Motor neuron (in vitro differentiated cells): ENCODE data around the gene PRMT7. TPM values are rescaled to one million over a fixed set of nuclear protein-coding genes. Genes with fewer than 3 reads are reported as not detected.
A peak's percentile ranks its signal among the peaks of the same experiment; 100 is the strongest.

Experiments
- ATAC-seq, 8 experiments: fragments of 200-7000 bp; cut with Tn5 transposase; replicated peaks in 6 of 8; 2 replicates each; pipeline ENCODE4 v1.8.0; 2021; ENCODE audit warnings: mild to moderate bottlenecking in 8 of 8, moderate library complexity in 8 of 8
- H3K27ac ChIP-seq, 2 donors: fragments of 250-450 bp; sonication (Bioruptor Pico); 2 replicates each; pipeline ENCODE4 v1.9.0; 2021; ENCODE audit warnings: antibody characterized with exemption in 2 of 2, mild to moderate bottlenecking in 2 of 2, moderate library complexity in 1 of 2
- H3K4me1 ChIP-seq, 2 donors: fragments of 250-450 bp; sonication (Bioruptor Pico); replicated peaks in 1 of 2; 2 replicates each; pipeline ENCODE4 v1.6.1; 2021; ENCODE audit warnings: antibody characterized with exemption in 2 of 2, mild to moderate bottlenecking in 2 of 2, moderate library complexity in 1 of 2
- H3K4me3 ChIP-seq, 5 donors: fragments of 250-450 bp; sonication (Bioruptor Pico); 2 replicates each; pipeline ENCODE4 v1.9.0; 2021; ENCODE audit warnings: antibody characterized with exemption in 5 of 5, mild to moderate bottlenecking in 5 of 5, moderate library complexity in 4 of 5
- WGBS, 10 experiments: fragments of 450-650 bp; shearing (Covaris generic); methylation state at CpG; one replicate each; pipeline ENCODE4 v1.0.0; 2022; 5-methylcytosine and 5-hydroxymethylcytosine counted together
- in situ Hi-C, 9 experiments: fragments of 400-800 bp; cut with MboI; loops; one replicate each; pipeline ENCODE4 v1.15.0; 2021; ENCODE audit warnings: low sequenced_read_pairs in 9 of 9, low pct_unique_long_range_greater_than_20kb in 2 of 9; ENCODE audit not compliant: unreplicated experiment in 9 of 9
- total RNA-seq, 8 experiments: library from RNA; unstranded; fragments of 300-600 nt; gene quantifications; 2 replicates each; pipeline versions ENCODE4 v1.2.3 to v1.2.4, GENCODE V29; 2022

Gene PRMT7
- total RNA-seq, 8 experiments from 2014 or later, result 28.3 to 76.4 (median 37.3) TPM

DNA sequence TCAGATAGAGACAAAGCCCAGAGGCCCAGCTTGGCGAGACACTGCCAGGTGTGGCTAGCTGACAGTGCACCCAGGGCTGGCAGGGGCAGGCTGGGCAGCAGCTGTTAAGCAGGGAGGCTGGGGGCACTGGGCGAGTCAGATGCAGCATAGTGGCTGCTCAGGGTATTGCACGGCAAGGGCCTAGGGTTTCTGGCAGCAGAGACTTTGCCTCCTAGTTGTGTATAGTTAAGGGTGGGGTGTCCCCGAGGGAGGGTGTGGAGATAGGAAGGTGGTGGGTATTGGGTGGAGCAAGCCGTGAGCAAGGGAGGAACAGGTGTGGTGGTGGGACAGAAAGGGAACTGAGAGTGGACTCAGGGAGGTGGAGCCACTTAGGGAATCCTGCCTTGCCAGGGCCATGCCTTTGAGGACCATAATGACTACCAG lies 71.5 kb downstream of the PRMT7 start:
- Histone ChIP-seq H3K27ac (no peak overlapping the region), H3K4me3 (no peak overlapping the region), H3K4me1 (peaks cover 0 to 10% of the 10 kb centered on the region in 2 donors)
- WGBS, 10 experiments, result 80 to 100% (median 85%) methylated on average over 1 to 4 of the region's 5 CpGs; no CpG with 5 or more reads in 7 of the 10 experiments
- in situ Hi-C loops, result loop anchor here in 2 of 9 experiments (25.0 kb wide), 1 partner anchor 130 kb away; no protein-coding TSS in a partner anchor
- ATAC-seq, result peak in 3 of 8 experiments; percentile 28 to 75 (median 51)

DNA sequence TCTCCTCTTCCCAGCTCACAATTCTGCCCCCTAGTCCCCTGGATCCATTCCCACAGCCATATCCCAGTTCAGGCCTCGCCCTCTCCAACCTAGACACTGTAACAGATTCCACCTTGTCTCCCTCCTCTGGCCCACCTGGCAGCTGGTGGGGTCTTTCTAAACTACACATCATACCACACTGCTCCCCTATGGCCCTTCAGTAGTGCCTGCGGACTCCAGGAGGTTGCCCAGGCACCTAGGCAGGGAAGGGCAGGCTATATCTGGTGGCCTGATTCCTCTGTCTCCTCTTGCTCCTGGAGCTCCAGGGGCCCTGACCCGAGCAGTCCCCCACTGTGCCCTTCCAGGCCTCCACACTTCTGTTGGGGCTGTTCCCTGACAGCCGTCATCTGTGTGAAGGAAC lies 73.0 kb downstream of the PRMT7 start:
- Histone ChIP-seq H3K27ac (no peak overlapping the region), H3K4me3 (no peak overlapping the region), H3K4me1 (peaks cover 0 to 5% of the 10 kb centered on the region in 2 donors)
- in situ Hi-C loops, result loop anchor here in 2 of 9 experiments (25.0 kb wide), 1 partner anchor 128 kb away; no protein-coding TSS in a partner anchor
- 25 to 100% (median 100%) methylated on average over 1 to 2 of the region's 4 CpGs; no CpG with 5 or more reads in 7 of the 10 experiments for WGBS, 10 experiments
- peak in 1 of 8 experiments; percentile 15 for ATAC-seq

DNA sequence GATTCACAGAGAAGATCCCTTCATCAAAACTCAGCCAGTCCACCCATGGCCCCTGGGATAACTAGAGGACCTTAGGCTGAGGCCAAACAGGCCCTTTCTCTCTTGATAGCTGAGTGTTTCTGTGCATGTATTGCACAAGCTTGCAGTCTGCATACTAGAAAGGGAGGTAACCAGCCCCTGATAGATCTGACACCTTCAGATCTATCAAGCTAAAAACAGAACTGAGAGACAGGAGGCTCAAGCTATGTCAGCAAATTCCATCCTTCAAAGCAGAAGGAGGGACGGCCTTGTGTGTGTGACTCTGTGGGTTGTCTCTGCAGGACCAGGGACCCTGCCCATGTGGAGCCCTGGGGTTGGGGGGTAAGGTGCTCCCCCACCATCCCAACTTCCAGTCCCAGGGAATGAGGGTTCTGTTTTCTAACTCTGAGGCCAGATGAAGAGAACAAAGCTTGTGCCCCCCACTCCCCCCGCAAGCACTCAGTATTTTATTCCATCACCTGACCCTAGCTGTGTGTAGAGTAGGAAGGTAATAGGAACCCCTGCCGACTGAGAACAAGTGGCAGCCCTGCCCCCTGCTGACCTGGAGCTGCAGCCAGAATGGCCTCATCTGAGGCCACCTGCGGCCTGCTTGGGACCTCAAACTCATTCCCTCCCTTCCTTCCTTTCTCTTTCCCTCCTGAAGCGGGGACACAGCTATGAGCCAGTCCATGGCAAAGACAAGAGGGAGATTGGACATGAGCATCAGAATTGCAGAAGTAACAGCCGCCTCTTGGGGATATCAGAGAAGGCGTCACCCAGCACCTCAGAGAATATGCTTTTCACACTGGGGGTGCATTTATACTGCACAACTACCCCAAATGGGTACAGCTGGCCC lies 73.7 kb downstream of the PRMT7 start:
- H3K27ac ChIP-seq, result no peak overlapping the region
- 68 to 92% (median 80%) methylated on average over 1 to 5 of the region's 7 CpGs; no CpG with 5 or more reads in 5 of the 10 experiments for WGBS, 10 experiments
- ATAC-seq, result peak in 2 of 8 experiments; percentile 22 to 42
- H3K4me1 ChIP-seq, result peaks cover under 1 to 5% of the 10 kb centered on the region in 2 donors
- H3K4me3 ChIP-seq, result no peak overlapping the region
- in situ Hi-C loops, result loop anchor here in 2 of 9 experiments (25.0 kb wide), 1 partner anchor 128 kb away; no protein-coding TSS in a partner anchor

DNA sequence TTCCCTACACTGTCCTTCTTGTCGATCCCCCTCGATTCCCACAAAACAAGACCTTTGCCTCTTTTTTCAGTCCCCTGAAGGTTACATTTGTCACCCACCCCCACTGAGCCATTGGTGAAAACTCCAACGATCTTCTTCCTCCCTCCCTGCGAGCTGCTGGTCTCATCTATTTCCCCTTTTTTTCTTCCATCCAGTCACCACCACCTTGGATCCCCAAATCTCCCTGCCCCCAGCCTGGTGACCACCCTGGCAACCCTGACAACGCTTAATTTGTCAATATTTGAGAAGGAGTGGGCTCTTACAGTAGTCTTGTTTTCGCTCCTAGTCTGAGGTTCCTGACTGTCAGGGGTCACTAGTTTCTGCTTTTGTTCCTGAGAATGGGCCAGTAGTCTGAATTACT lies 74.6 kb downstream of the PRMT7 start:
- peaks cover 5 to 6% of the 10 kb centered on the region in 2 donors for H3K4me1 ChIP-seq
- WGBS, 10 experiments, result 39 to 100% (median 74%) methylated on average over 1 to 6 of the region's 6 CpGs; no CpG with 5 or more reads in 1 of the 10 experiments
- H3K27ac ChIP-seq, result no peak overlapping the region
- in situ Hi-C loops, result loop anchor here in 2 of 9 experiments (25.0 kb wide), 1 partner anchor 127 kb away; no protein-coding TSS in a partner anchor
- ATAC-seq, result no peak
- H3K4me3 ChIP-seq, result no peak overlapping the region

DNA sequence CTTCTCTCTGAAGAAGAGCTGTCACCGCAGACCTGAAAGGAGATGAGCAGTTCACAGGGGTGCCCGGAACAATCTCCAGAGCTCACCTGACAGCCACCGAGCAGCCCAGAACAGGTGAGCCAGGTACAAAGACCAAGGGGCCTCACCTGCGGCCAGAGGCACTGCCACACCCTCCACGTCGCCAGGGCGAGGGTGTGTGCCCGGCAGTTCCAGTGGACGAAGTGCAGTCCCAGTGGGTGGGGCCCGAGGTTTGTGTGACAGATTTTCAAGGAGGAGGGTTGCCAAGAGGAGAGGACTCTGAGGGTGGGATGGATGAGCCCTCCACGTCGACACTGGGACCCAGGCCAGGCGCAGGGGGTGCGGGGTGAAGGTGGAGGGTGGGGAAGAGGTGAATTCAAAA lies 75.8 kb downstream of the PRMT7 start:
- H3K4me3 ChIP-seq, result no peak overlapping the region
- H3K27ac ChIP-seq, result no peak overlapping the region
- no peak for ATAC-seq
- in situ Hi-C loops, result loop anchor here in 2 of 9 experiments (25.0 kb wide), 1 partner anchor 126 kb away; no protein-coding TSS in a partner anchor
- 80 to 100% methylated on average over 1 to 3 of the region's 14 CpGs; no CpG with 5 or more reads in 8 of the 10 experiments for WGBS, 10 experiments
- peaks cover 5 to 6% of the 10 kb centered on the region in 2 donors for H3K4me1 ChIP-seq

DNA sequence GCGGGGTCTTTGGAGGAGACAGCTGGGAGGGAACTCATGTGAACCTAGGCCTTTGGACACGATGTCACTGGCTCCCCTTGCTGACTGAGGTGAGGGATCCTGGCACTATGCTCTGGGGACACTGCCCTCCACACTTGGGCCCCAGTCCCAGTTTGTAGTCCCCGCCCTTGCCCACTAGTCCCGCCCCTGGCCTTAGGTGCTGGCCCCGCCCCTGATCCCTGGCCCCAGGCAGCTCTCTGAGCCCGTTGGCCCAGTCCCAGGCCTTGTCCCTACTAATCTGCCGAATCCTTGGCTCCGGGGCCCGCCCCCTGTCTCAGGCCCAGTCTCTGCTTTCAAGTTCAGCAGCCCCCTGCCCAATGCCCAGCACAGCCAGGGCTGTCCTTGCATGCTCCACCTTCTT lies 76.5 kb downstream of the PRMT7 start:
- WGBS, 10 experiments, result 40 to 83% (median 60%) methylated on average over 1 of the region's 9 CpGs; no CpG with 5 or more reads in 7 of the 10 experiments
- Histone ChIP-seq H3K4me3 (no peak overlapping the region), H3K4me1 (peaks cover 5 to 6% of the 10 kb centered on the region in 2 donors), H3K27ac (no peak overlapping the region)
- in situ Hi-C loops, result loop anchor here in 2 of 9 experiments (25.0 kb wide), 1 partner anchor 125 kb away; no protein-coding TSS in a partner anchor
- peak in 3 of 8 experiments; percentile 11 to 37 (median 25) for ATAC-seq

DNA sequence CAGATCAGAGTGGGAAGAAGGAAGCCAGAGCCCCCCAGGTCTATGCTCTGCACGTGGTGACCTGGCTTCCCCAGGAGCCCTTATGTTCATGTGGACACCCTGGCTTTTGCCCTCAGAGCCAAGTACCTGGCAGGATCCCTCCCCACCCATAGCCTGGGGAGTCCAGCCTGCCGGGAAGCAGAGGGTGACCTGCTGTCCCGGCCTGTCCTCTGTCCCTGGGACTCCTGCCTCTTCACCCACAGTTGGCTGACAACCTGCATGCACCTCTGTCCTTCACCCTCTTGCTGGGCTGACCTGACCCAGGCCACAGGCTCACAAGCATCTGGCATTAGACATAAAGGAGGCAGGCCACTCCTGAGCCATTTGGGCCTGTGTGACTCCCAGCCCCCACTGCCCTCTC lies 77.3 kb downstream of the PRMT7 start:
- 0 to 100% (median 80%) methylated on average over 1 to 2 of the region's 3 CpGs; no CpG with 5 or more reads in 7 of the 10 experiments for WGBS, 10 experiments
- no peak overlapping the region for H3K27ac ChIP-seq
- in situ Hi-C loops, result loop anchor here in 2 of 9 experiments (25.0 kb wide), 1 partner anchor 124 kb away; no protein-coding TSS in a partner anchor
- ATAC-seq, result no peak
- peaks cover 5 to 6% of the 10 kb centered on the region in 2 donors for H3K4me1 ChIP-seq
- no peak overlapping the region for H3K4me3 ChIP-seq

DNA sequence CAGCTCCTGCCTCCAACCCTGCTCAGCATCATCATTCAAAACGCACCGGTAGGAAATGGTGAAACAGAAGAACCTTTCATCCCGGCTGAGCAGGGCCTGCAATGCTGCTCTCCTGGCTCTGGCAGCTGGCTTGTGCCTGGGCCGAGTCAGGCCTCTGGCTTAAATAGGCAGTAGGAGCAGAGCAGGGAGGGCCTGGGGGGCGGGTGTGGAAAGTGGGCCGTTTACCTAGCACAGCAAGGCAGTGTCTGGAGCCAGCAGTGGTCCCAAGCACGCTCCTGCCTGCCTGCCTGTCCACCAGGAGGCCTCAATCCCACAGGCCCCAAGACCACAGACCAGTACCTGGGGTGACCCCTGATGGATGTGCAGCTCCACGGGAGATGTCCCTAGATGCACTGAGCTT lies 78.2 kb downstream of the PRMT7 start:
- 70 to 100% methylated on average over 2 to 3 of the region's 8 CpGs; no CpG with 5 or more reads in 8 of the 10 experiments for WGBS, 10 experiments
- Histone ChIP-seq H3K27ac (no peak overlapping the region), H3K4me1 (peaks cover 5 to 6% of the 10 kb centered on the region in 2 donors), H3K4me3 (no peak overlapping the region)
- ATAC-seq, result peak in 2 of 8 experiments; percentile 23 to 41
- in situ Hi-C loops, result loop anchor here in 2 of 9 experiments (25.0 kb wide), 1 partner anchor 123 kb away; no protein-coding TSS in a partner anchor

DNA sequence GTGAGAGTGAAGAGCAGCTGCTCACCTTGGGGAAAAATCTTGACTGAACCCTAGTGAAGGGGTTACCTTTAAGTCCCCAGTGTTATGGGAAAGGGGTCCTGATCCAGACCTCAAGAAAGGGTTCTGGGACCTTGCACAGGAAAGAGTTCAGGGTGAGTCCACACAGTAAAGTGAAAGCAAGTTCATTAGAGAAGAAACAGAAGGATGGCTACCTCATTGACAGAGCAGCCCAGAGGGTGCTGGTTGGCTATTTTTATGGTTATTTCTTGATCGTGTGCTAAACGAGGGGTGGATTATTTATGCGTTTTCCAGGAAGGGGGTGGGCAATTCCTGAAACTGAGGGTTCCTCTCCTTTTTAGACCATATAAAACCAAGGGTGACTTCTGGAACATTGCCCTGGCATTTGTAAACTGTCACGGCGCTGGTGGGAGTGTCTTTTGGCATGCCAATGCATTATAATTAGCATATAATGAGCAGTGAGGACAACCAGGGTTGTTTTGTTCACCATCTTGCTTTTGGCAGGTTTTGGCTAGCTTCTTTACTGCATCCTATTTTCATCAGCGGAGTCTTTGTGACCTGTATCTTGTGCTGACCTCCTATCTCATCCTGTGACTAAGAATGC lies 79.0 kb downstream of the PRMT7 start:
- Histone ChIP-seq H3K4me1 (peaks cover 0 to 6% of the 10 kb centered on the region in 2 donors), H3K27ac (no peak overlapping the region), H3K4me3 (no peak overlapping the region)
- 0 to 100% (median 52%) methylated on average over 1 to 6 of the region's 6 CpGs; no CpG with 5 or more reads in 3 of the 10 experiments for WGBS, 10 experiments
- peak in 3 of 8 experiments; percentile 32 to 66 (median 63) for ATAC-seq
- in situ Hi-C loops, result loop anchor here in 3 of 9 experiments (10.0 to 25.0 kb wide), 2 partner anchors 115 to 122 kb away; no protein-coding TSS in a partner anchor

DNA sequence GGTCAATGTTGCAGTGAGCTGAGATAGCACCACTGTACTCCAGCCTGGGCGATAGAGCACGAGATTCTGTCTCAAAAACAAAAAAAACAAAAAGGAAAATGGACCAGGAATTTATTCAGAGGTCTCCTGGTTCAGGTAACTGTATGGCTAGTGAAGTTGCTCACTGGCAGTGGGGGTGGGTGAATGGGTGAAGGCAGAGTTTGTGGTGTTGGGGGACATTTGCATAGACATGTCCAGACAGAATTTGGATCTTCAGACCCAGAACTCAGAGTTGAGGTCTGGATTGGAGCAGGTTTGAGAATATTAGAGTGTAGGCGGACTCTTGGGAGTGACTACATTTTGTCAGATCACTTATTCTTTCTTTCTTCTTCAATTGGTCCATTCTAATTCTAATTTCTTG lies 82.5 kb downstream of the PRMT7 start:
- H3K4me1 ChIP-seq, result peaks cover 0 to 6% of the 10 kb centered on the region in 2 donors
- 37 to 100% (median 79%) methylated on average over 1 to 3 of the region's 3 CpGs; no CpG with 5 or more reads in 1 of the 10 experiments for WGBS, 10 experiments
- in situ Hi-C loops, result loop anchor here in 3 of 9 experiments (10.0 to 25.0 kb wide), 2 partner anchors 111 to 119 kb away; no protein-coding TSS in a partner anchor
- no peak for ATAC-seq
- H3K27ac ChIP-seq, result no peak overlapping the region
- H3K4me3 ChIP-seq, result no peak overlapping the region

DNA sequence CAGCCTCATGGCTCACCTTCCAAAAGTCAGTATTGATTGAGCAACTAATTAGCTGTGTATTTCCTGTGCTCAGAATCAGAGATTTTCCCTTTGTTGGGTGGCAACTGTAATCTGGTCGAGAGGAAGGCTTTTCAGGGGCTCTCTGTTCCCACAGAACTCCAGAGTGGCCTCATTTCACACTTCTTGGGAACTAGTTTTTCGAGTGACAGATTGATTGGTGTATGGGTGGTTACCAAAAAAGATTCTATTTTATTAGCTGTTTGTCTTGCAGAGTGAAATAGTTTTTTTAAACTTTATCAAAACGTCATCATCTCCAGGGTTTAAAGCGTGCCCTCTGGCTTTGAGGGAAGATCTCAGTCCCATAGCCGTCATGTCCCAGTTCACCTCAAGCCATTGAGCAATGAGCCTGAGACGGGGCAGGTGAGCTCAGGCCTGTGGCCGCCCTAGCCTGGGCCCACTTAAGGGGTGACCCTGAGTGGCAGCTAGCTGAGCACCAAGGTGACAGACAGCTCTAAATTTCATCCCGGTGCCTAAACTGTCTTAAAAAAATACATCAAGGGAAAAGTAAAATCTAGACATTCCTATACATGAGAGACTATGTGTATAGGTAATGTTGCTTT lies 84.5 kb downstream of the PRMT7 start:
- Histone ChIP-seq H3K4me1 (peaks cover 2 to 4% of the 10 kb centered on the region in 2 donors), H3K4me3 (no peak overlapping the region), H3K27ac (no peak overlapping the region)
- in situ Hi-C loops, result loop anchor here in 3 of 9 experiments (10.0 to 25.0 kb wide), 2 partner anchors 110 to 117 kb away; no protein-coding TSS in a partner anchor
- no peak for ATAC-seq
- 17 to 100% (median 72%) methylated on average over 1 to 8 of the region's 8 CpGs for WGBS, 10 experiments

DNA sequence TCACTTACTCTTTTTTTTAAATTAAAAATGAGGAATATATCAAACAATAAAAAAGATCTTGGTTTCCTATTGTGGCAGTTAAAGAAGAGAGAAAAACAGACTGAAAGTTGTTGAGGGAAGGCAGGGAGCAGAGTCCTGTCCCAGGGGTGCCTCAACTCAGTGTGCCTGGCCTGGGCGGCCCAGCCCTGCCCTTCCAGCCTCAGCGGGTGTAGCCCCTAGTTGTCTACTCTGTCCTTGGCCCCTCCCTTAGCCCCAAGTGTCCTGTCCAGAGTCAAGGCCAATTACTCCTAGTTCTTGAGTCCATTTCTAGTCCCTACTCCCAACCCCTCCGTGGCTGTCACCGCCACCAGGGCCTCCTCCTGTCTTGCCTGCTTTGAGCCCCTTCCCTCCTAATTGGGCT lies 85.0 kb downstream of the PRMT7 start:
- Histone ChIP-seq H3K4me1 (peaks cover 2 to 4% of the 10 kb centered on the region in 2 donors), H3K4me3 (no peak overlapping the region), H3K27ac (no peak overlapping the region)
- peak in 2 of 8 experiments; percentile 36 to 57 for ATAC-seq
- WGBS, 10 experiments, result 72 to 100% (median 97%) methylated on average over 1 to 4 of the region's 4 CpGs; no CpG with 5 or more reads in 6 of the 10 experiments
- in situ Hi-C loops, result loop anchor here in 3 of 9 experiments (10.0 to 25.0 kb wide), 2 partner anchors 109 to 116 kb away; no protein-coding TSS in a partner anchor
